ENCODE results near the gene SLC16A8. TPM values are rescaled to one million over a fixed set of nuclear protein-coding genes. Genes with fewer than 3 reads are reported as not detected.
"Not testable (repeated sequence)": the region's sequence is repeated elsewhere in the genome, so short reads cannot be mapped to it uniquely, and the experiment has no call there.

The SLC16A8 gene, protein sequence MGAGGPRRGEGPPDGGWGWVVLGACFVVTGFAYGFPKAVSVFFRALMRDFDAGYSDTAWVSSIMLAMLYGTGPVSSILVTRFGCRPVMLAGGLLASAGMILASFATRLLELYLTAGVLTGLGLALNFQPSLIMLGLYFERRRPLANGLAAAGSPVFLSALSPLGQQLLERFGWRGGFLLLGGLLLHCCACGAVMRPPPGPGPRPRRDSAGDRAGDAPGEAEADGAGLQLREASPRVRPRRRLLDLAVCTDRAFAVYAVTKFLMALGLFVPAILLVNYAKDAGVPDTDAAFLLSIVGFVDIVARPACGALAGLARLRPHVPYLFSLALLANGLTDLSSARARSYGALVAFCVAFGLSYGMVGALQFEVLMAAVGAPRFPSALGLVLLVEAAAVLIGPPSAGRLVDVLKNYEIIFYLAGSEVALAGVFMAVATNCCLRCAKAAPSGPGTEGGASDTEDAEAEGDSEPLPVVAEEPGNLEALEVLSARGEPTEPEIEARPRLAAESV
- total RNA-seq (2014; rRNA removed; shearing (Covaris generic)): not detected in 2 replicates
- not detected in 2 replicates for polyA plus RNA-seq (2015; cell fraction: cytosol; rRNA removed)
- polyA plus RNA-seq (2015; cell fraction: nucleus; rRNA removed): not detected in 2 replicates

GRCh38 chr22:38083931-38084631 lies at the start of gene SLC16A8:
SLC16A8 (minus strand) TSS chr22:38084184; CDS start chr22:38082873, 1,311 bp downstream.
- DNase-seq (ENCODE audit: low read depth): no peak

- no peak for DNase-seq (ENCODE audit: low read depth)
Observed at GRCh38 chr22:38133331-38133730, 49.3 kb upstream of the SLC16A8 start.

GRCh38 chr22:38132794-38133193 lies 48.8 kb upstream of the SLC16A8 start:
- no peak for DNase-seq (ENCODE audit: low read depth)

- DNase-seq (ENCODE audit: low read depth): no peak
Observed at GRCh38 chr22:38132136-38132535, 48.2 kb upstream of the SLC16A8 start.

DNA sequence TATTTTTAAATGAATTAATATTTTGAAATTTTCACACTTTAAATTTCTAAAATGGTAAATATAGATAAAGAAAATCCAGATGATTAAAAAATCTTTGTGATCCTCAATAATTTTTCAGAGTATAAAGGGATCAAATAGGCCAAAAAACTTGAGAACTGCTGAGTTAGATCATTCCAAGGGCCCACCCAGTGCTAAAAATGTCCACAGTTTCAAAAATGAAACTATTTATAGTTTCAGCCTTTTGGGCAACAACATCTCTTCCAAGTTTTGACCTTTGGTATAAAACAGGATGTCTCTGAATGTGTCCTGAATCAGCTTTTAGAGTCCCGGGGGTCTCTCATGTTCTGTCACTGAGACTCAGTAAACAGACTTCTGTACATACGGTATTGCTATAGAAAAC lies 47.4 kb upstream of the SLC16A8 start:
- no peak for DNase-seq (ENCODE audit: low read depth)

DNA sequence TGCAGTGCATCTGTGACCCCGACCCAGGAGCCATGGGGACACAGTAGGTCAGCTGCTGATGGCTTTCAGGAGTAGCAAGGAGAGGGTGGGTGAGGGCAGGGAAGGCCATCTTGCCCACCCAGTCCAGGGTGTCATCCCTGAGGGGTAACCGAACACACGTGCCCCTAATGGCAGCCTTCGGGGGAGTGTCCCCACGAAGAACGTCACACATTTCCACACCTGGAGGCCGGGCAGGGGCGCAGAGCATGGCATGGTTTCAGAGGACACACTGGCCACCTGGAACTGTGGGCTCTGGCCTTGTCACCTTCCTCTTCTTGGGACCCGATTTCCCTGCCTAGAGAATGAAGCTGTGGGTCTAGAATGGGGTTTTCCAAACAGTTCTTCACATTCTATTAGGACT lies 45.9 kb upstream of the SLC16A8 start:
- no peak for DNase-seq (ENCODE audit: low read depth)

DNA sequence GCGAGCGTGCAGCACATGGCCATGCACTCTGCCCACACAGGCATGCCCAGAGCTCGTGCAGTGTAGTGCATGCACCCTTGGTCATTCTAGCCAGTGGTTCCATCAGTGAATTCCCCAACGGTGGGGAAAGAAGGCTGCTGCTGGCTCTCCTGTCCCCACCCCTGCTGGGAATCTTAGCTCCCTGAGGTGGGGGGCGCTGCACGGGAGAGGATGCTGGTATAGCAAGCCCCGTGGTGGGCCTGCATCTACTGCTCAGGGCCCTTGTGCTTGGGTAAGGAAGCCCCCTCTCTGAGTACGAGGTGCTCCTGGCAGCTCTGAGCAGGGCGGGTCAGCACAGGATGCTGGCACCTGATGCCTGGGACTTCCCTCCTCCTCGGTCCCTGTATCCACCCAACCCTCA lies 45.0 kb upstream of the SLC16A8 start:
- no peak for DNase-seq (ENCODE audit: low read depth)

DNA sequence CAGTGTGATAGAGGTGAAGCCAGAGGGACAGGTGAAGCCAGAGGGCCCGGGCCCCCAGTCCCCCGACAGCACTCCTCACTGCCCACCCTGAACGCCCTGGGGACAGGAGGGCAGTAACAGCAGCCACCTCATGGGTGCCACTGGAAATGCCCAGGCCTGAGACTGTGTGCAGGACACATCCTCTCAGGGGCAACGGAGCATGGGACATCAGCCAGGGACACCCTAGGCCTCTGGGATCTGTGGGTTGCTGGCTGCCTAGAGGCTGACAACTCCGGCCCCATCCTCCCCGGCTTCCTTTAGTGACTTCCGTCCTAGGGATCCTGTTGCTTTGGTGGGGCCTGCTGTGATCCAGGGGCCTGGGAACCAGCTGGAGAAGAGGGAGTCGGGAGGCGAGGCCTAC lies 43.9 kb upstream of the SLC16A8 start:
- no peak for DNase-seq (ENCODE audit: low read depth)

DNA sequence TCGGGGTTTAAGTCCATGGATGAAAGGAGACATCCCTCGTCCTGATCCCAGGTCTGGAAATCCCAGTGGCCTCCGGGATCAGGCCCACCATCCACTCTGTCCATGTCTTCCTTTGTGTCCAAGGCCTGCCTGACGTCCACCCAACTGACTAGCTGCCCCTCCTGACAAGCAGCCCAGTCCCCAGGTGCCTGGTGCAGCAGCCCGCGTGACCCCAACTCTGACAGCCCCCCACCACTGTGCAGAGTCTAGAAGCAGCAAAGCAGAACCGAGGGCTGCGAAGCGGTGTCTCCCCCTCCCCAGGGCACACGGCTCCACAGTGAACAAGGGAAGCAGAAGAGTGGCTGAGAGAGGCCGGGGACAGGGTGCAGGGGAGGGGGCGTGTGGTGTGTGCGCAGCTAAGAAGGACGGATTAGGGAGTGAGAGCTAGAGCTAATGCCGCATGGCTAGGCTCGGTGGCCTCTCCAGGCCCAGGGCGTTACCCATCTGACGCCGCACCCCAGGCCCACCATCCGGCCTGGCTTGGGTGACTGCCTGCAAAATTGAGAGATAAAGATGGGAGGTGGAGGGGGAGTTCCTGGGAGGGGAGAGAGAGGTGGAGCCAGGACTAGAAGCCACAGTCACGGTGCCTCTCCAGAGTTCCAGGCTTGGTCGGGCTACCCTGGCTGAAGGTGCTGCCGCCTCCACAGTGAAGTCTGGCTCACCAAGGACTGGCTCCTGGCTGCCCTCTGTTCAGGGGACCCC lies 43.1 kb upstream of the SLC16A8 start:
- no peak for DNase-seq (ENCODE audit: low read depth)

DNA sequence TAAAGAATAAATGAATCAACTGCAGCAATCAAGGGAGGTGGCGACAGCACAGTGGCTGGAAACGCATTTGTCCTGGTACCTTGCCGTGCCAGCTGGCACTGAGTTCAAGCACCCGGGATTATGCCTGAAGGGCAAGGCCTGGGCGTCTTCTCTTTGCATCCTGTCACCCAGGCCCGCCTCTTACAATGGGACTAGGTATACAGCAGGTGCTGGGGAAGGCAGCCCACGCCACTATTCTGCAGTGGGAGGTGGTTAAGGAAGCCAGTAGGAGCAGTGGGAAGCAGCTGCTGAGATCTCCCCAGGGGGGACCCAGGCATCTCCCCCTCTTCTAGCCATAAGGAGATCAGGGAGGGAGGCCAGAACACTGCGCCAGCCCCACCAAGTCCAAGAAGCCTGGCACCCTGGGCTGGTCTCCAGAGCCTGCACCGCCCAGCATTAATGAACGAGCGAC lies 41.8 kb upstream of the SLC16A8 start:
- DNase-seq (ENCODE audit: low read depth): no peak

GRCh38 chr22:38125038-38125610 lies 41.1 kb upstream of the SLC16A8 start:
- no peak for DNase-seq (ENCODE audit: low read depth)

- peak; percentile 26 for DNase-seq (ENCODE audit: low read depth)
Observed at GRCh38 chr22:38124236-38124974, 40.4 kb upstream of the SLC16A8 start.

DNA sequence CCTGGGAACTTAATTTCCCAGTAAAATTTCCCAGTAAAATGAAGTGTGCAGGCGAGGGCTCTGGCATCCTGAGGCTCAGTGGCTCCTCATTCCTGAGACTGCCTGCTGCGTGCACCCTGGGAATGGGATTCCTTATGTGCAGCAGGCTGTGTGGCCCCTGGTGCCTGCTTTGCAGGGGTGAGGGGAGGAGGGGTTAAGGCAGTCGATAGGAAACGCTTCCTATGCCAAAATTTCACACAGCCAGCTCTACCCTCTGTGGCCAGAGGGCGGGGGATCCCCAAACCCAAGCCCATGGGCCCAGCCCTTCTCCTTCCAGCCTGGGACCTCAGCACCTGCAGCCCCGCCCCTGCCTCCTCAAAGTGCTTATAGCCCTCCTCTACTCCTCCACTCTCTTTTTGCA lies 38.6 kb upstream of the SLC16A8 start:
- no peak for DNase-seq (ENCODE audit: low read depth)

DNA sequence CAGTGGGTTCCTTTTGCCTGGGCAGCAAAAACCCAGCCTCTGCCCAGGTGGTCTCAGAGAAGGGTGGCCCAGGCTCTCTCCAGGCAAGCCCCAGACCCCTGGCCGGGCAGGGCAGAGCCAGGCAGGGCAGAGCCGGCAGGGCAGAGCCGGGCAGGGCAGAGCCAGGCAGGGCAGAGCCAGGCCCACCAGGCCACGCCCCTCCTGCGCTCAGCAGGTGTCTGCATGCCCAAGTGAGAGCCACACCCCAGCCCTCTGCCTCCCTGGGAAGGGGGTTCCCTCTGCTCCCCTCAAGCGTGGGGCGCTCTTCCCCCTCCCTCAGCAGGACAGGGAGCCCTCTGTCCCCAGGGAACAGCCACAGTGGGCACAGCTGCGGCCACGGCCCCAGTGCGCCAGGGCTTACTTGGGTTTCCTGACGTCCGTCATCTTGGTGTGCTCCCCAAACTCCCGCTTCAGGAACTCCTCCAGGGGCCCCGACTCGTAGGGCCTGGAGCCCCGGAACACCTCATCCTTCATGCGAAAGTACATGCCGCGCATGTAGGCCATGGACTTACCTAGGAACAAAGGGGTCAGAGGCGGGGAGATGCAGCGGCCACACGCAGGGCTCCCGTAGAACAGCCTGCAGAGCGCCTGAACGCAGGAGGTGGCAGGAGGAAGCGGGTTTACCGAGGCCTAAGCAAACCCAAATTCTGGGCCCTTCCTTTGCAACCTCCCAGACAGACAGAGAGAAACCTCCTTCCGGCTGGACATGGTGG lies 36.6 kb upstream of the SLC16A8 start:
- DNase-seq (ENCODE audit: low read depth): no peak

DNA sequence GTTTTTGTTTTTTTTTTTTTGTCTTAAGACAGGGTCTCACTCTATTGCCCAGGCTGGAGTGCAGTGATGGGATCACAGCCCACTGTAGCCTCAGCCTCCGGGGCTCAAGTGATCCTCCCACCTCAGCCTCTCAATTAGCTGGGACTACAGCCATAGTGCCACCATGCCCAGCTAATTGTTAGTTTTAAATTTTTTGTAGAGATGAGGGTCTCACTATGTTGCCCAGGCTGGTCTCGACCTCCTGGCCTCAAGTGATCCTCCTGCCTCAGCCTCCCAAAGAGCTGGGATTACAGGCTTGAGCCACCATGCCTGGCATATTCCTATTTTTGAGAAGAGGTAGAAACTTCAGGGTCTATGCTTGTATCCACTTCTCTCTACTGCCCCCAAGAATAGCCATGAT lies 34.8 kb upstream of the SLC16A8 start:
- not testable (repeated sequence) for DNase-seq (ENCODE audit: low read depth)

DNA sequence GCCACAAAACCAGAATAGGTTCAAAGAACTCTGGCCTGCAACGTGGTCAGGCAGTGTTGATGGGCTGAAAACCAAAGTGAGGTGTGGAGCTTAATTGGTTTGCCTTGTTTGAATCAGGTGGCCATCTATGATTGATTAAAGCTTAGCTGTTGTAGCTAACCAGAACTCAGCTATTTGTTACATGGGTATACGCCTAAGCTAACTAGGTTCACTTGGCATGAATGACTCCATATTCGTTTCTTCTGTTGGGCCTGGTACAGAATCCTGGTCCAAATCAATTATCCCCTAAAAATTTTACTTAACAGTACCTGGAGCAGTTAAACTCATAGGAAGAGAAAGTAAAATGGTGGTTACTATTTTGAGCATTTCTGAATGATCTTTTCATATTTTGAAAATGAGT lies 34.2 kb upstream of the SLC16A8 start:
- DNase-seq (ENCODE audit: low read depth): no peak

DNA sequence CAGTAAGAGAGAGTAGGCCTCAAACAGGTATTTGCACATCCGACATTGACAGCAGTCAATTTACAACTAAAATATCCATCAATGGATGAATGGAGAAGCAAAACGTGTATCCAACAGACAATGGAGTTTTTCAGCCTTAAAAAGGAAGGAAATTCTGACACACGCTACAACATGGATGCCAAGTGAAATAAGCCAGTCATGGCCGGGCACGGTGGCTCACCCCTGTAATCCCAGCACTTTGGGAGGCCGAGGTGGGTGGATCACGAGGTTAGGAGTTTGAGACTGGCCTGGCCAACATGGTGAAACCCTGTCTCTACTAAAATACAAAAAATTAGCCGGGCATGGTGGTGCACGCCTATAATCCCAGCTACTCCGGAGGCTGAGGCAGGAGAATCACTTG lies 33.6 kb upstream of the SLC16A8 start:
- not testable (repeated sequence) for DNase-seq (ENCODE audit: low read depth)

- no peak for DNase-seq (ENCODE audit: low read depth)
Observed at GRCh38 chr22:38115423-38116205, 31.6 kb upstream of the SLC16A8 start.
